Parathyroid adenoma (tissue), 2 donors: ENCODE data around the gene MRPL38.

Experiments
- H2AFZ ChIP-seq: fragments of 300-600 bp; sonication (generic); one replicate; pipeline ENCODE4 v1.7.0; 2017; ENCODE audit warnings: antibody characterized with exemption, mild to moderate bottlenecking
- H3K27ac ChIP-seq: fragments of 300-600 bp; sonication (generic); one replicate; pipeline ENCODE4 v1.7.0; 2017
- H3K27me3 ChIP-seq: fragments of 300-600 bp; sonication (generic); one replicate; pipeline ENCODE4 v1.7.0; 2017; ENCODE audit warnings: low read length; ENCODE audit not compliant: control insufficient read depth, insufficient read depth
- H3K36me3 ChIP-seq: fragments of 300-600 bp; sonication (generic); one replicate; pipeline ENCODE4 v1.7.0; 2017; ENCODE audit warnings: low read length; ENCODE audit not compliant: control insufficient read depth, insufficient read depth
- H3K4me1 ChIP-seq: fragments of 300-600 bp; sonication (generic); one replicate; pipeline ENCODE4 v1.7.0; 2017; ENCODE audit warnings: control low read depth
- H3K4me2 ChIP-seq: fragments of 300-600 bp; sonication (generic); one replicate; pipeline ENCODE4 v1.7.0; 2017; ENCODE audit warnings: low read length
- H3K4me3 ChIP-seq: fragments of 300-600 bp; sonication (generic); one replicate; pipeline ENCODE4 v1.7.0; 2017; ENCODE audit warnings: low read depth, low read length
- H3K79me2 ChIP-seq: fragments of 300-600 bp; sonication (generic); one replicate; pipeline ENCODE4 v1.7.0; 2017; ENCODE audit warnings: control low read depth
- H3K9ac ChIP-seq: fragments of 300-600 bp; sonication (generic); one replicate; pipeline ENCODE4 v1.7.0; 2017; ENCODE audit warnings: mild to moderate bottlenecking
- H3K9me3 ChIP-seq: fragments of 300-600 bp; sonication (generic); one replicate; pipeline ENCODE4 v1.7.0; 2017; ENCODE audit warnings: low read length; ENCODE audit not compliant: control insufficient read depth
- CTCF ChIP-seq: fragments of 300-600 bp; sonication (generic); IDR thresholded peaks from one replicate; pipeline ENCODE4 v1.7.0; 2017; ENCODE audit warnings: antibody characterized with exemption, mild to moderate bottlenecking
- donor health status: primary hyperparathyroidism.

Gene MRPL38

DNA sequence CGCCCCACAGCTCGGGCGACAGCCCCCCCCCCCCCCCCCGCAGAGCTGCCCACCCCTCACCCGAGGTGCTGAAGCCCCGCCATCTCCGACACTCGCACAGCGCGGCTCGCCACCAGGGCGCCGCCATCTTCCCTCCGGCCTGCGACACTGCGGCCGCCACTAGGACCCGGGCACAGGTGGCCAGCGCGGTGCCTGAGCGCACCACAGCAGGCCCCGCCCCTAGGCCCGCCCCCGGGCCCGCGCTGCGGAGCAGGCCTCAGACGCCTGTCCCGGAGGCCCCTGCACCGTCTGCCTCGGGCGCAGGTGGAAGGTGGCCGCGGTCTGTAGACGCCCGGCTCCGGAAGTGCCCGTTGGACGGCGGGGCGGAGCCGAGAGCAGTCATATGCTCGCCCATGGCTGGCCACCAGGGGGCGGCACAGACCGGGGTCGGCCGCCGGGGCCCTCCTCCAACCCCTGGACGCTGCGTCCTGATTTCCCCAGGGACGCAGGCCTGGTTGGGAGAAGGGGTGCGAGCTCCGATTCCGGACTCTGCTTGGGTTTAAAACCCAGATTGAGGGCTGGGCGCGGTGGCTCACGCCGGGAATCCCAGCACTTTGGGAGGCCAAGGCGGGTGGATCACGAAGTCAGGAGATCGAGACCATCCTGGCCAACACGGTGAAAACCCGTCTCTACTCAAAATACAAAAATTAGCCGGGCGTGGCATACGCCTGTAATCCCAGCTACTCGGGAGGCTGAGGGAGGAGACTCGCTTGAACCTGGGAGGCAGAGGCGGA lies at the start of gene MRPL38:
Gene MRPL38, minus strand, starts transcription at position 136 of the 773 bp plus-strand sequence. Its CDS starts 9 bp downstream, at position 127.
- no peaks in the 10 kb centered on the region for H3K9me3 ChIP-seq
- no peaks in the 10 kb centered on the region for H3K27me3 ChIP-seq
- H3K4me2 ChIP-seq = peak within 1 kb of the TSS; percentile 73
- peaks cover 13% of the 10 kb centered on the region for H3K79me2 ChIP-seq
- peaks cover 3% of the 10 kb centered on the region for H3K4me1 ChIP-seq
- H3K9ac ChIP-seq = peak within 1 kb of the TSS; percentile 74
- H3K27ac ChIP-seq = peak within 1 kb of the TSS; percentile 87
- peak; percentile 100 for TF ChIP-seq CTCF
- H2AFZ ChIP-seq = peak within 1 kb of the TSS; percentile 90
- no peaks in the 10 kb centered on the region for H3K36me3 ChIP-seq
- peak within 1 kb of the TSS; percentile 76 for H3K4me3 ChIP-seq

- Histone ChIP-seq H3K9me3 (no peaks in the 10 kb centered on the region), H3K79me2 (peaks cover 2% of the 10 kb centered on the region), H3K27ac (no peak overlapping the region), H3K36me3 (no peaks in the 10 kb centered on the region), H3K9ac (no peak overlapping the region), H3K27me3 (no peaks in the 10 kb centered on the region), H3K4me3 (no peak overlapping the region), H2AFZ (no peak overlapping the region), H3K4me1 (no peaks in the 10 kb centered on the region), H3K4me2 (no peak overlapping the region)
- TF ChIP-seq CTCF = no peak
Measured at GRCh38 chr17:75950855-75951554, 46.3 kb upstream of the MRPL38 start.

GRCh38 chr17:75950421-75950820 lies 45.7 kb upstream of the MRPL38 start:
- no peaks in the 10 kb centered on the region for H3K27me3 ChIP-seq
- no peak overlapping the region for H3K4me3 ChIP-seq
- no peaks in the 10 kb centered on the region for H3K9me3 ChIP-seq
- no peaks in the 10 kb centered on the region for H3K36me3 ChIP-seq
- no peak overlapping the region for H3K9ac ChIP-seq
- no peak overlapping the region for H3K4me2 ChIP-seq
- H3K4me1 ChIP-seq = no peaks in the 10 kb centered on the region
- no peak overlapping the region for H2AFZ ChIP-seq
- H3K27ac ChIP-seq = no peak overlapping the region
- peaks cover 2% of the 10 kb centered on the region for H3K79me2 ChIP-seq
- TF ChIP-seq CTCF = no peak

- no peaks in the 10 kb centered on the region for H3K36me3 ChIP-seq
- H3K4me2 ChIP-seq = no peak overlapping the region
Measured at GRCh38 chr17:75945211-75945610, 40.5 kb upstream of the MRPL38 start.

More at GRCh38 chr17:75945211-75945610, 40.5 kb upstream of the MRPL38 start:
- Histone ChIP-seq H3K4me1 (peaks cover 12% of the 10 kb centered on the region), H3K9ac (no peak overlapping the region), H3K27me3 (no peaks in the 10 kb centered on the region), H3K79me2 (no peaks in the 10 kb centered on the region), H2AFZ (no peak overlapping the region), H3K27ac (no peak overlapping the region), H3K4me3 (no peak overlapping the region), H3K9me3 (no peaks in the 10 kb centered on the region)
- TF ChIP-seq CTCF = no peak
